ENCODE data around the gene TES.

DNA sequence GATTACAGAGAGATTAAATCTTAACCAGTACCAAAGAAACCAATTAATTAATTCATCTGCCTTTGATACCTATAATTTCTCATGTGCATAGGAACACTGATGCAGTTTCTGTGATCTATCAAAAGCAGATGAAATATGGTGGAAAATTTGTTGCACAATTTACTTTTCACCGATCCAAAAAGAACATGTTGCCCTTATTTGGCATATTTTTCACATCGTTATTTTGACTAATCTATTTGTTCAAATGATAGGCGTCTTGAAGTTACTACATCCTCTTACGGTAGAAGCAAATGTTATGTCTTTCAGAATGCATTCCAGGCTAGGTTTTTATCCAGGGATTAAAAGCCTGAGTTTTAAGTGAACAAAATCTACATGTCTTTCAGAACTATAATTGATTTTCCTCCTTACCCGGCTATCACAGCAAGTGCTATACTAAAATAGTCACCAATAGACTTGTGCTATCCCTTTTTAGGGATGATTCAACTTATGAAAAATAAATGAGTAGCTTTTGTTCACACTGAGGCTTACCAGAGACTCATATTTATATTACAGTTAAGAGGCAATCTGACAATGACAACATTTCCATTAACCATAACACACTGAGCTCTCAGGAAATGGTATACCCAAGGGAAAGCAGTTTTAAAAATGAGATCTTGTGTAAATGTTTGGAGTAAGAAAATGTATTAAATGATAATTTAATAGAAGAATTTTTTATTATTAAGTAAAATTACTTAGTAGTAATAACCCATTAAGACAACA, 16.8 kb upstream of the TES start:
- TF ChIP-seq POLR2A (IDR thresholded peaks at IDR 0.05) (no peak), CTCF (IDR thresholded peaks at IDR 0.05) (no peak)

Measured in heart left ventricle (tissue), 13 donors.